Nephron progenitor cell (in vitro differentiated cells): ENCODE measurements around the gene TIA1.
"Not testable (repeated sequence)": the region's sequence is repeated elsewhere in the genome, so short reads cannot be mapped to it uniquely, and the experiment has no call there.

ENCODE experiments used
- DNase-seq: peaks from one replicate; pipeline ENCODE4 v3.0.0; 2021
- H3K27ac Mint-ChIP-seq: 2 replicates; pipeline ENCODE4 v1.8.0; 2021; ENCODE audit warnings: mild to moderate bottlenecking, moderate library complexity, mixed read lengths
- H3K27me3 Mint-ChIP-seq: 2 replicates; pipeline ENCODE4 v1.8.0; 2021; ENCODE audit warnings: mild to moderate bottlenecking, low read depth, mixed read lengths; ENCODE audit not compliant: poor library complexity
- H3K36me3 Mint-ChIP-seq: 2 replicates; pipeline ENCODE4 v1.8.0; 2021; ENCODE audit warnings: low read depth, mixed read lengths
- H3K4me1 Mint-ChIP-seq: 2 replicates; pipeline ENCODE4 v1.8.0; 2021; ENCODE audit warnings: mixed read lengths
- H3K4me3 Mint-ChIP-seq: 2 replicates; pipeline ENCODE4 v1.8.0; 2021; ENCODE audit warnings: mild to moderate bottlenecking, moderate library complexity, mixed read lengths
- H3K9me3 Mint-ChIP-seq: 2 replicates; pipeline ENCODE4 v1.8.0; 2021; ENCODE audit warnings: mild to moderate bottlenecking, moderate library complexity, mixed read lengths
- TF ChIP-seq, protein P1 (sequence below): fragments of 200-600 bp; sonication (generic); IDR thresholded peaks from 2 replicates; pipeline ENCODE4 v1.5.0; 2021; ENCODE audit warnings: antibody characterized with exemption

TIA1 gene

DNA sequence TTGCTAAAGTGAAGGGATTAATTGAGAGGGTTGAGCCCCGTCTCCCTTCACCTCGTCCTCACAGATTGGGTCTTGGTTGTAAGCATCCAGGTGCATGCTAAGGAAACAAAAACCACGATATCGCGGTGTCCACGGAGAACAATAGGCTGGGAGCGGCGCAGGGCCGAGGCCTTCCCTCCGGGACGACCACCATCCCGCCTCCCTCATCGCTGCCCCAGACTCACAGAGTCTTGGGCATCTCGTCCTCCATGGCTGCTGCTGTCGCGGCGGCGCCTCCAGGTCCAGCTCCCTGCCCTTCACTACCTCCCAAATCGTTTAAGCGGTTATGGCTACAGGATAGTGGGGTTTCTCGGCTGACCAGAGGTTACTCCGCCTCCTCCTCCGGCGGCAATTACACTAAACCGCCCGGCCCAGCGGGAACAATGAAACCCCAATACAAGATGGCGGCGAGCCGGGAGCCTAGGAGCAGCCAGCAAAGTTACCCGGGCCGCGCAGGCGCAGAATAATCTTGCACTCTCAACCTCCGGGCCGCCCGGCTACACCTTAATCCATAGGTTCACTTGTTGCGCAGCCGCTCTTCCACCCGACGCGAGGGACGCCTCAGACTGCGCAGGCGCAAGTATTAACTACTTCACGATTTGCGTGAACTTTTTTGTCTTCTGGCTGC is at the start of gene TIA1:
Gene TIA1 (minus strand): TSS at position 448 of the 667 bp plus-strand sequence. CDS start 198 bp downstream, at position 250.
- peak within 1 kb of the TSS; percentile 100 for H3K27ac Mint-ChIP-seq
- H3K36me3 Mint-ChIP-seq = peaks cover 36% of the 10 kb centered on the region
- peaks cover 7% of the 10 kb centered on the region for H3K27me3 Mint-ChIP-seq
- TF ChIP-seq, protein P1, sequence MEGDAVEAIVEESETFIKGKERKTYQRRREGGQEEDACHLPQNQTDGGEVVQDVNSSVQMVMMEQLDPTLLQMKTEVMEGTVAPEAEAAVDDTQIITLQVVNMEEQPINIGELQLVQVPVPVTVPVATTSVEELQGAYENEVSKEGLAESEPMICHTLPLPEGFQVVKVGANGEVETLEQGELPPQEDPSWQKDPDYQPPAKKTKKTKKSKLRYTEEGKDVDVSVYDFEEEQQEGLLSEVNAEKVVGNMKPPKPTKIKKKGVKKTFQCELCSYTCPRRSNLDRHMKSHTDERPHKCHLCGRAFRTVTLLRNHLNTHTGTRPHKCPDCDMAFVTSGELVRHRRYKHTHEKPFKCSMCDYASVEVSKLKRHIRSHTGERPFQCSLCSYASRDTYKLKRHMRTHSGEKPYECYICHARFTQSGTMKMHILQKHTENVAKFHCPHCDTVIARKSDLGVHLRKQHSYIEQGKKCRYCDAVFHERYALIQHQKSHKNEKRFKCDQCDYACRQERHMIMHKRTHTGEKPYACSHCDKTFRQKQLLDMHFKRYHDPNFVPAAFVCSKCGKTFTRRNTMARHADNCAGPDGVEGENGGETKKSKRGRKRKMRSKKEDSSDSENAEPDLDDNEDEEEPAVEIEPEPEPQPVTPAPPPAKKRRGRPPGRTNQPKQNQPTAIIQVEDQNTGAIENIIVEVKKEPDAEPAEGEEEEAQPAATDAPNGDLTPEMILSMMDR = no peak
- peaks cover 24% of the 10 kb centered on the region for H3K4me1 Mint-ChIP-seq
- peaks cover 8% of the 10 kb centered on the region for H3K9me3 Mint-ChIP-seq
- peak; percentile 99 for DNase-seq
- H3K4me3 Mint-ChIP-seq = peak within 1 kb of the TSS; percentile 99

GRCh38 chr2:70297828-70298227 is 49.4 kb upstream of the TIA1 start:
- peaks cover 19% of the 10 kb centered on the region for H3K4me1 Mint-ChIP-seq
- not testable (repeated sequence) for H3K4me3 Mint-ChIP-seq, DNase-seq, H3K27me3 Mint-ChIP-seq, H3K27ac Mint-ChIP-seq, H3K9me3 Mint-ChIP-seq
- H3K36me3 Mint-ChIP-seq = peaks cover 39% of the 10 kb centered on the region

DNA sequence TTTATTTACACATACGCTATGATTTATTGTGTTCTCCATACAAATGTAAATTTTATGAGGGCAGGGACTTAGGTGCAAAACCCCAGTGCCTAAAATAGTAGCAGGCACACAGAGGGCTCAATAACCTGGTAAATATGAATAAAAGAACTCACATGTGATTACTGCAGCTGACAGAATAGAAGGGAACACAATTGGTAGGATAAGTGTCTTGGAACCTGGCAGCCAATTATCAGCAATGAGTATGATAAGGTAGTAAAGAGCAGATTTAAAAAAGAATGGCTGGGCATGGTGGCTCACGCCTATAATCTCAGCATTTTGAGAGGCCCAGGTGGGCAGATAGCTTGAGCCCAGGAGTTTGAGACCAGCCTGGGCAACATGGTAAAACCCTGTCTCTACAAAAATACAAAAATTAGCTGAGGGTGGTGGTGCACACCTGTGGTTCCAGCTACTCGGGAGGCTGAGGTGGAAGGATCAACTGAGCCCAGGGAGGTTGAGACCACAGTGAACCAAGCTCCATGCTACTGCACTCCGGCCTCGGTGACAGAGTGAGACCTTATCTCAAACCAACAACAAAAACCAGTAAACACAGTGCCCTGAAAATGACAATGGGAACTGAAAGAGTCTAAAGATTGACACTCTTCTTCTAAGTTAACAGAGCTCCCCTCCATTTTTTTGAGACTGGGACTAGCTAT is 35.2 kb upstream of the TIA1 start:
- no peaks in the 10 kb centered on the region for H3K4me1 Mint-ChIP-seq
- H3K36me3 Mint-ChIP-seq = peaks cover 74% of the 10 kb centered on the region
- no peaks in the 10 kb centered on the region for H3K9me3 Mint-ChIP-seq
- DNase-seq = no peak
- TF ChIP-seq, protein P1 = no peak
- H3K27ac Mint-ChIP-seq = no peak overlapping the region
- no peak overlapping the region for H3K4me3 Mint-ChIP-seq
- H3K27me3 Mint-ChIP-seq = no peaks in the 10 kb centered on the region

- no peaks in the 10 kb centered on the region for H3K4me1 Mint-ChIP-seq
- no peak overlapping the region for H3K4me3 Mint-ChIP-seq
- H3K9me3 Mint-ChIP-seq = no peaks in the 10 kb centered on the region
- peaks cover 67% of the 10 kb centered on the region for H3K36me3 Mint-ChIP-seq
- H3K27ac Mint-ChIP-seq = no peak overlapping the region
- TF ChIP-seq, protein P1 = no peak
- H3K27me3 Mint-ChIP-seq = no peaks in the 10 kb centered on the region
- no peak for DNase-seq
Measured at GRCh38 chr2:70282439-70282838, 34.0 kb upstream of the TIA1 start.

GRCh38 chr2:70280242-70280798 is 31.9 kb upstream of the TIA1 start:
- Mint-ChIP-seq H3K4me3 (no peak overlapping the region), H3K27me3 (no peaks in the 10 kb centered on the region), H3K9me3 (no peaks in the 10 kb centered on the region), H3K36me3 (peaks cover 62% of the 10 kb centered on the region), H3K4me1 (no peaks in the 10 kb centered on the region), H3K27ac (peak overlapping the region; percentile 84)
- DNase-seq = no peak
- TF ChIP-seq, protein P1 = no peak

GRCh38 chr2:70270323-70270722 is 21.9 kb upstream of the TIA1 start:
- Mint-ChIP-seq H3K9me3 (peaks cover 28% of the 10 kb centered on the region), H3K4me1 (no peaks in the 10 kb centered on the region), H3K4me3 (no peak overlapping the region), H3K27ac (peak overlapping the region; percentile 55), H3K36me3 (peaks cover 64% of the 10 kb centered on the region), H3K27me3 (peaks cover 3% of the 10 kb centered on the region)
- no peak for DNase-seq
- TF ChIP-seq, protein P1 = no peak

DNA sequence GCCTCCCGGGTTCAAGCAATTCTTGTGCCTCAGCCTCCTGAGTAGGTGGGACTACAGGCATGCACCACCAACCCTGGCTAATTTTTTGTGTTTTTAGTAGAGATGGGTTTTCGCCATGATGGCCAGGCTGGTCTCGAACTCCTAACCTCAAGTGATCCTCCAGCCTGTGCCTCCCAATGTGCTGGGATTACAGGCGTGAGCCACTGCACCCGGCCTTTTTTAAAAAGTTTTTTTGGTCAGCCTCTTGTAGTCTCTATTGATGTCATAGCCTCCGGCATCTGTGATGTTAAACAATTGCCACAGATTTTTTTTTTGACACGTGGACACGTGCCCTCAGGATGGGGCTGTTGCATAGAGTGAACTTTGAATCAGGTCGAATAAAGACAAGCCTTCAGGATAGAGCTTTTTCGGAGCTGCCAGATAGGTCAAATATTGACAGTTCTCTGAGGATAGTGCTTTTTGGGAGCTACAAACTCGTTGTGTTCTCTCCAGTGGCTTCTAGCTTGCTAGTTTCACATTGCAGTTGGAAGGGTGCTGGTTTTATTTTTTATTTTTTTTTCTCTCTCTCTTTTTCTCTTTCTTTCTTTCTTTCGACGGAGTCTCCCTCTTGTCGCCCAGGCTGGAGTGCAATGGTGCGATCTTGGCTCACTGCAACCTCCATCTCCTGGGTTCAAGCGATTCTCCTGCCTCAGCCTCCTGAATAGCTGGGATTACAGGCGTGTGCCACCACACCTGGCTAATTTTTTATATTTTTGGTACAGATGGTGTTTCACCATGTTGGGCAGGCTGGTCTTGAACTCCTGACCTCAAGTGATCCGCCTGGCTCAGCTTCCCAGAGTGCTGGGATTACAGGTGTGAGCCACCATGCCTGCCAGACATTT is 21.2 kb upstream of the TIA1 start:
- not testable (repeated sequence) for H3K27me3 Mint-ChIP-seq, DNase-seq, H3K4me1 Mint-ChIP-seq, H3K4me3 Mint-ChIP-seq
- H3K36me3 Mint-ChIP-seq = peaks cover 64% of the 10 kb centered on the region
- H3K27ac Mint-ChIP-seq = peak overlapping the region; percentile 51
- H3K9me3 Mint-ChIP-seq = peaks cover 29% of the 10 kb centered on the region

- H3K4me3 Mint-ChIP-seq, DNase-seq, H3K4me1 Mint-ChIP-seq, H3K27ac Mint-ChIP-seq, H3K27me3 Mint-ChIP-seq: not testable (repeated sequence)
- H3K9me3 Mint-ChIP-seq = peaks cover 29% of the 10 kb centered on the region
- peaks cover 79% of the 10 kb centered on the region for H3K36me3 Mint-ChIP-seq
Measured at GRCh38 chr2:70266925-70267324, 18.5 kb upstream of the TIA1 start.
